K562 (cell line): Measurements from ENCODE around the gene BIRC6. TPM values are rescaled to one million over a fixed set of nuclear protein-coding genes. Genes with fewer than 3 reads are reported as not detected.

Experiments
- ADNP ChIP-seq: fragments of 200-800 bp; sonication (Bioruptor generic); IDR thresholded peaks from 2 replicates; pipeline ENCODE4 v1.6.1; 2016; ENCODE audit warnings: missing genetic modification characterization, missing compliant biosample characterization
- ARHGAP35 ChIP-seq: fragments of 450-650 bp; IDR thresholded peaks from 2 replicates; pipeline ENCODE4 v1.6.1; 2018; ENCODE audit not compliant: partially characterized antibody
- CEBPZ ChIP-seq: fragments of 150-350 bp; IDR thresholded peaks from 2 replicates; pipeline ENCODE4 v1.6.1; 2014; ENCODE audit warnings: low read depth, mild to moderate bottlenecking, low read length, borderline replicate concordance
- CHAMP1 ChIP-seq: fragments of 450-650 bp; IDR thresholded peaks from 2 replicates; pipeline ENCODE4 v1.6.1; 2016; ENCODE audit warnings: mild to moderate bottlenecking
- CHD1 ChIP-seq: fragments of 200-600 bp; sonication (generic); IDR thresholded peaks from one replicate; pipeline ENCODE4 v1.6.1; 2012; ENCODE audit warnings: mild to moderate bottlenecking, moderate library complexity, low read length, inconsistent platforms
- CREB3L1 ChIP-seq: fragments of 450-650 bp; IDR thresholded peaks from 2 replicates; pipeline ENCODE4 v1.6.1; 2014; ENCODE audit warnings: low read depth, mild to moderate bottlenecking, moderate library complexity, borderline replicate concordance
- ESRRB ChIP-seq: fragments of 250-450 bp; sonication (Bioruptor Pico); IDR thresholded peaks from 2 replicates; pipeline ENCODE4 v1.5.0; 2020; ENCODE audit warnings: mild to moderate bottlenecking, moderate library complexity, borderline replicate concordance
- HDAC6 ChIP-seq: IDR thresholded peaks from 2 replicates; pipeline ENCODE4 v1.6.1; 2012; ENCODE audit warnings: low read depth, mild to moderate bottlenecking, control low read depth, inconsistent platforms, low read length, moderate library complexity
- MED1 ChIP-seq: sonication (generic); formaldehyde crosslinking; IDR thresholded peaks from 2 replicates; pipeline ENCODE4 v1.8.1; 2023; ENCODE audit warnings: missing genetic modification reagents, borderline replicate concordance
- MEF2D ChIP-seq: conservative IDR thresholded peaks from 2 replicates; pipeline ENCODE4 v1.6.1; 2016; ENCODE audit warnings: low read depth, missing genetic modification characterization, missing compliant biosample characterization
- NCOA6 ChIP-seq: fragments of 450-650 bp; IDR thresholded peaks from 2 replicates; pipeline ENCODE4 v1.6.1; 2017; ENCODE audit warnings: mild to moderate bottlenecking
- OTX1 ChIP-seq: fragments of 450-650 bp; formaldehyde crosslinking; IDR thresholded peaks from 2 replicates; pipeline ENCODE4 v1.4.0; 2022; ENCODE audit warnings: mild to moderate bottlenecking
- PHF21A ChIP-seq: fragments of 450-650 bp; IDR thresholded peaks from 2 replicates; pipeline ENCODE4 v1.6.1; 2017; ENCODE audit warnings: low read depth, borderline replicate concordance
- PML ChIP-seq: IDR thresholded peaks from 2 replicates; pipeline ENCODE4 v1.6.1; 2012; ENCODE audit warnings: low read length, inconsistent platforms
- SMARCE1 ChIP-seq: fragments of 450-650 bp; IDR thresholded peaks from 2 replicates; pipeline ENCODE4 v1.7.1; 2016; ENCODE audit warnings: mild to moderate bottlenecking
- SP1 ChIP-seq: sonication (generic); formaldehyde crosslinking; IDR thresholded peaks from 2 replicates; pipeline ENCODE4 v1.8.1; 2022; ENCODE audit warnings: mild to moderate bottlenecking, missing genetic modification reagents
- SRSF3 ChIP-seq: fragments of 200-400 bp; formaldehyde crosslinking; IDR thresholded peaks from 2 replicates; pipeline ENCODE4 v1.6.1; 2016; ENCODE audit warnings: mild to moderate bottlenecking, low read length, moderate library complexity; ENCODE audit not compliant: insufficient read depth
- THRAP3 ChIP-seq: fragments of 450-650 bp; IDR thresholded peaks from 2 replicates; pipeline ENCODE4 v1.6.1; 2016; ENCODE audit warnings: mild to moderate bottlenecking, inconsistent platforms, borderline replicate concordance
- YY1 ChIP-seq, 3 experiments: IDR thresholded peaks; 2 replicates each; pipeline ENCODE4 v1.6.1; 2011; ENCODE audit warnings: low read length in 2 of 3, mild to moderate bottlenecking in 2 of 3, moderate library complexity in 2 of 3, borderline replicate concordance in 1 of 3, control low read depth in 1 of 3, low read depth in 1 of 3; ENCODE audit not compliant: insufficient read depth in 3 of 3, insufficient replicate concordance in 2 of 3, control insufficient read depth in 1 of 3, insufficient read length in 1 of 3; ENCODE audit errors: extremely low read depth in 1 of 3
- ZBTB8A ChIP-seq: fragments of 450-650 bp; IDR thresholded peaks from 2 replicates; pipeline ENCODE4 v1.6.1; 2018; ENCODE audit warnings: mild to moderate bottlenecking, moderate library complexity; ENCODE audit not compliant: partially characterized antibody
- ZNF174 ChIP-seq: fragments of 250-450 bp; sonication (Bioruptor Pico); IDR thresholded peaks from 2 replicates; pipeline ENCODE4 v1.4.0; 2020; ENCODE audit warnings: mild to moderate bottlenecking
- polyA plus RNA-seq, 8 experiments: library from polyadenylated mRNA; depleted of rRNA in 4 of 8; stranded (reverse) in 5 of 8; unstranded in 3 of 8; fragments of >200 nt; fragmentation: Nextera tagmentation in 2 of 8; fragmentation: Illumina TruSeq in 1 of 8; extraction: Ambion mirVana in 2 of 8; extraction: Trizol in 1 of 8; gene quantifications; 2 replicates each; pipeline versions ENCODE4 v1.2.1 to v1.2.3, GENCODE V29; 2011 to 2014; ENCODE audit warnings: inconsistent platforms in 1 of 8, missing spikeins in 1 of 8
- total RNA-seq, 7 experiments: library from RNA; depleted of rRNA in 6 of 7; stranded (reverse); fragments of >200 nt in 6 of 7; fragmentation: Illumina TruSeq in 2 of 7; extraction: Trizol in 2 of 7; gene quantifications; 2 replicates each; pipeline versions ENCODE4 v1.2.1 to v1.2.3, GENCODE V29; 2011 to 2021; ENCODE audit warnings: low replicate concordance in 1 of 7

Gene BIRC6
- total and polyA plus RNA-seq, 9 of the 15 experiments (the other 6 are each of a cell fraction or from before 2014, with no cell fraction given) = 18.8 to 110 (median 49.8) TPM

GRCh38 chr2:32627814-32628579 lies 271.2 kb downstream of the BIRC6 start, which contains the start of gene TTC27 (continued):
- TF ChIP-seq MED1 (CRISPR knock-in tag) (no peak), CHAMP1 (no peak), THRAP3 (no peak), PML (peak; percentile 52; the same call in 1 of the 2 replicates), SP1 (peak; percentile 80), CEBPZ (no peak), PHF21A (no peak), SMARCE1 (no peak), HDAC6 (no peak), CREB3L1 (peak; percentile 55; the same call in 1 of the 2 replicates), CHD1 (peak; percentile 48), ARHGAP35 (no peak), ESRRB (CRISPR knock-in tag) (no peak), ZBTB8A (no peak), SRSF3 (no peak), NCOA6 (no peak), OTX1 (CRISPR knock-in tag) (no peak), ADNP (tag) (no peak), YY1 (IDR thresholded peaks at IDR 0.05; ENCODE audit: borderline replicate concordance in 1 of 3, control insufficient read depth in 1 of 3, extremely low read depth in 1 of 3, insufficient read depth in 3 of 3, insufficient read length in 1 of 3, insufficient replicate concordance in 2 of 3, low read depth in 1 of 3, low read length in 2 of 3) (peak; percentile 93 to 100 (median 99)), ZNF174 (CRISPR knock-in tag) (no peak), MEF2D (no peak)
